Frontal cortex (tissue), 4 donors: ENCODE results near the gene CHST3. TPM values are rescaled to one million over a fixed set of nuclear protein-coding genes. Genes with fewer than 3 reads are reported as not detected.
"Not testable (repeated sequence)": the region's sequence is repeated elsewhere in the genome, so short reads cannot be mapped to it uniquely, and the experiment has no call there.

Experiments
- DNase-seq, 2 donors: peaks; one replicate each; pipeline ENCODE4 v3.0.0; 2012; ENCODE audit warnings: low spot score in 2 of 2
- FAIRE-seq: peaks from 2 replicates; lab custom pipeline; 2012; peaks lifted over from hg19 to GRCh38; lab: Jason Lieb, UNC
- total RNA-seq: library from RNA; depleted of rRNA; stranded (reverse); fragments of >200 nt; gene quantifications from one replicate; pipeline ENCODE4 v1.2.3, GENCODE V29; 2014
- donor health status: control.
- donor health status: control.
- donor health status: control.

CHST3 gene
- total RNA-seq, 1 donor from 2014 or later, result 3.3 TPM

GRCh38 chr10:71946700-71947099 lies 17.5 kb upstream of the CHST3 start:
- no peak for DNase-seq
- FAIRE-seq, result no peak

GRCh38 chr10:71948496-71949067 lies 15.6 kb upstream of the CHST3 start:
- no peak for DNase-seq
- no peak for FAIRE-seq

GRCh38 chr10:71950683-71951082 lies 13.5 kb upstream of the CHST3 start:
- DNase-seq (no peak), FAIRE-seq (no peak)

- DNase-seq, result no peak
- FAIRE-seq, result no peak
Observed at GRCh38 chr10:71952745-71953144, 11.4 kb upstream of the CHST3 start.

- no peak for DNase-seq
- no peak for FAIRE-seq
Observed at GRCh38 chr10:71957546-71958275, 6.5 kb upstream of the CHST3 start.

- FAIRE-seq, result no peak
Observed at GRCh38 chr10:71959526-71959925, 4.7 kb upstream of the CHST3 start.

GRCh38 chr10:71961831-71962230 lies 2.4 kb upstream of the CHST3 start:
- DNase-seq, result no peak
- no peak for FAIRE-seq

More at GRCh38 chr10:71959526-71959925, 4.7 kb upstream of the CHST3 start:
- DNase-seq, result no peak

GRCh38 chr10:71962901-71963300 lies 1.3 kb upstream of the CHST3 start:
- DNase-seq (no peak), FAIRE-seq (no peak)

- DNase-seq, result no peak
- FAIRE-seq, result no peak
Observed at GRCh38 chr10:71963351-71964097, 671 bp upstream of the CHST3 start.

GRCh38 chr10:71964743-71965515 lies 734 bp downstream of the CHST3 start:
- DNase-seq (no peak), FAIRE-seq (no peak)

- FAIRE-seq (no peak), DNase-seq (no peak)
Observed at GRCh38 chr10:71965623-71966022, 1.4 kb downstream of the CHST3 start.

GRCh38 chr10:71966046-71967004 lies 2.1 kb downstream of the CHST3 start:
- FAIRE-seq (no peak), DNase-seq (no peak)

- not testable (repeated sequence) for FAIRE-seq, DNase-seq
Observed at GRCh38 chr10:71967958-71968357, 3.8 kb downstream of the CHST3 start.

- FAIRE-seq (no peak), DNase-seq (no peak)
Observed at GRCh38 chr10:71968553-71969474, 4.6 kb downstream of the CHST3 start.

- no peak for DNase-seq
Observed at GRCh38 chr10:71969929-71970328, 5.7 kb downstream of the CHST3 start.

GRCh38 chr10:71970331-71970730 lies 6.1 kb downstream of the CHST3 start:
- DNase-seq (no peak), FAIRE-seq (no peak)

More at GRCh38 chr10:71969929-71970328, 5.7 kb downstream of the CHST3 start:
- no peak for FAIRE-seq

- DNase-seq, result no peak
- FAIRE-seq, result no peak
Observed at GRCh38 chr10:71970869-71971268, 6.7 kb downstream of the CHST3 start.

- no peak for DNase-seq
- no peak for FAIRE-seq
Observed at GRCh38 chr10:71971311-71971731, 7.1 kb downstream of the CHST3 start.
